GM12872 (cell line): ENCODE data around the gene ATP6V1F.

ENCODE experiments used
- CTCF ChIP-seq: IDR thresholded peaks from 3 replicates; pipeline ENCODE4 v1.5.1; 2011; ENCODE audit warnings: low read depth, mild to moderate bottlenecking, low read length, moderate library complexity; ENCODE audit not compliant: insufficient read depth

Gene ATP6V1F

GRCh38 chr7:128891110-128891941, 28.7 kb downstream of the ATP6V1F start:
- no peak for TF ChIP-seq CTCF

GRCh38 chr7:128891942-128892269, 29.2 kb downstream of the ATP6V1F start:
- TF ChIP-seq CTCF = no peak

- TF ChIP-seq CTCF = no peak
Observed at GRCh38 chr7:128892521-128893250, 30.0 kb downstream of the ATP6V1F start.

GRCh38 chr7:128893251-128894100, 30.8 kb downstream of the ATP6V1F start:
- TF ChIP-seq CTCF = no peak

- no peak for TF ChIP-seq CTCF
Observed at GRCh38 chr7:128894101-128894440, 31.4 kb downstream of the ATP6V1F start.

- TF ChIP-seq CTCF = no peak
Observed at GRCh38 chr7:128895320-128895719, 32.7 kb downstream of the ATP6V1F start.

GRCh38 chr7:128899392-128899791, 36.7 kb downstream of the ATP6V1F start:
- no peak for TF ChIP-seq CTCF
